DND-41 (cell line): ENCODE results near the gene SNORC.

ENCODE experiments used
- EZH2 ChIP-seq: IDR thresholded peaks from 3 replicates; pipeline ENCODE4 v1.6.1; 2012; ENCODE audit warnings: borderline replicate concordance, low read depth, mild to moderate bottlenecking, moderate library complexity, low read length, inconsistent platforms; ENCODE audit not compliant: severe bottlenecking
- TF ChIP-seq, protein P1 (sequence below): IDR thresholded peaks from 2 replicates; pipeline ENCODE4 v1.5.1; 2012; ENCODE audit warnings: borderline replicate concordance, low read length, moderate library complexity, mild to moderate bottlenecking; ENCODE audit not compliant: poor library complexity, severe bottlenecking; ENCODE audit errors: extremely low read depth

DNA sequence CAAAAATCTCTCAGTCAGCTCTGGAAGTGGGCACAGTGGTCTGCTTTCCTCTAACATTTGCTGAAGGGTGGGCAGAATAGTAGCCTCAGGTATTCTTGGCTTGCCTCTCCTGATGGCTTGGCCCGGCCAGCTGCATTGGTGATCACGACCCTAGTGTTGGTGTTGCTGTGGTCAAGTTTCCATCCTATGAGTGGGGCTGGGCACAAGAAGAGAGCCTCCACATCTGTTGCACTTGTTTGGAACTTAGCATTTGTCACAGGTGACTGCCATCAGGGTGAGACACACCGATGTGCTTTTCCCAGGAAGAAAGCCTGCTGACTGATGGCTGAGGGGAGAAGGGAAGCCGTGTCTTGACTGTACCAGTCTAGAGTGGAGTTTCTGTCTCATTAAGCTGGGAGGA lies 33.1 kb upstream of the SNORC start:
- TF ChIP-seq, protein P1, sequence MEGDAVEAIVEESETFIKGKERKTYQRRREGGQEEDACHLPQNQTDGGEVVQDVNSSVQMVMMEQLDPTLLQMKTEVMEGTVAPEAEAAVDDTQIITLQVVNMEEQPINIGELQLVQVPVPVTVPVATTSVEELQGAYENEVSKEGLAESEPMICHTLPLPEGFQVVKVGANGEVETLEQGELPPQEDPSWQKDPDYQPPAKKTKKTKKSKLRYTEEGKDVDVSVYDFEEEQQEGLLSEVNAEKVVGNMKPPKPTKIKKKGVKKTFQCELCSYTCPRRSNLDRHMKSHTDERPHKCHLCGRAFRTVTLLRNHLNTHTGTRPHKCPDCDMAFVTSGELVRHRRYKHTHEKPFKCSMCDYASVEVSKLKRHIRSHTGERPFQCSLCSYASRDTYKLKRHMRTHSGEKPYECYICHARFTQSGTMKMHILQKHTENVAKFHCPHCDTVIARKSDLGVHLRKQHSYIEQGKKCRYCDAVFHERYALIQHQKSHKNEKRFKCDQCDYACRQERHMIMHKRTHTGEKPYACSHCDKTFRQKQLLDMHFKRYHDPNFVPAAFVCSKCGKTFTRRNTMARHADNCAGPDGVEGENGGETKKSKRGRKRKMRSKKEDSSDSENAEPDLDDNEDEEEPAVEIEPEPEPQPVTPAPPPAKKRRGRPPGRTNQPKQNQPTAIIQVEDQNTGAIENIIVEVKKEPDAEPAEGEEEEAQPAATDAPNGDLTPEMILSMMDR, result no peak
- TF ChIP-seq EZH2, result no peak
